Activated CD4-positive, alpha-beta T cell treated with anti-CD3 and anti-CD28 coated beads for 48 hours (primary cell): ENCODE data around the gene CACNA1D.

Source experiments
- DNase-seq: peaks from one replicate; pipeline ENCODE4 v3.0.0-alpha.2; 2020

The CACNA1D gene

DNA sequence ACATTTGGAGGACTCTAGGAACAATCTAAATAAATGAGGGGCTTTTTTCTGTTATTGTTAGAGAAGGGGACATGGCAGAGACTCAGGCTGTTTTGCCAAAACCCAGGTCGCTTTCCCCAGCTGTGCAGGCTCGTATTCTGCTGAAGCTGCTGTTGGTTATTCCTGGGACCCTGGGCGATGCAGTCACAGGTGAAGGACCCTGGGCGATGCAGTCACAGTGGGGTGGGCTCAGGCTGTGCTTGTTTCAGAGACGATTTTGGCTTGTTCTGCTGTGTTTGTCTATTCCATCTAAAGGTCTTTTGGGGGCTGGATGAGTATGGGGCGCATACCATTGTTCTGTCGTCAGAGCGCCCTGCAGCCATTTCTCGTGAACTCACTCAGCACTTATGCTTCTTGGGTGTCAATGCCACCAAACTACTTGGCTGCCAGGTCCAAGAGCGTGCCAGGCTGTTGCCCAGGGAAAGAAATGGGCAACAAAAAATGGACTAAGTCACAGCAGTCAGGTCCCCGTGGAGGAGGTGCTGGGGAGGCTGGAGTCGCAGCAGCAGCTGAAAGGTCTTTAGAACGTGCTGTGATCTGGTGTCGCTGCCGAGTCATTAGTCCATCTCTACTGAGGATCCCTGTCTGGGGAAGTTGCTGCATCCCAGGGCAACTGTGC, 200.4 kb downstream of the CACNA1D start:
- no peak for DNase-seq

DNA sequence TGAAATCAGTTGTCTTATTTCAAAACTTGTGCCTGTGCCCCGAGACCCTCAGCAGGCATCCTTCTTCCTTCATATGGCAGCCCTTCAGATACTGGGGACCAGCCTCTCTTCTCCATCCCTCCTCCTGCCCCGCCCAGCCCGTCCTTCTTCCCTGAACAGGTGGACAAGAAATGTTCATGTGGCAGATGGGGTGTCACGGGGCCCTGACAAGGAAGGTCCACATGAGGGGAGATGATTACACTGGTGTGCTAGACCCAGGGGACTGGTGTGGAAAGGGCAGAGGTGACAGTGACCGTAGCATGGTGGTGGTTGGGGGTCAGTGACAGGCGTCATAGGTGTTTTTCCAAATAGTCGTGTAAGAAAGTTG, 200.9 kb downstream of the CACNA1D start:
- DNase-seq: no peak

DNA sequence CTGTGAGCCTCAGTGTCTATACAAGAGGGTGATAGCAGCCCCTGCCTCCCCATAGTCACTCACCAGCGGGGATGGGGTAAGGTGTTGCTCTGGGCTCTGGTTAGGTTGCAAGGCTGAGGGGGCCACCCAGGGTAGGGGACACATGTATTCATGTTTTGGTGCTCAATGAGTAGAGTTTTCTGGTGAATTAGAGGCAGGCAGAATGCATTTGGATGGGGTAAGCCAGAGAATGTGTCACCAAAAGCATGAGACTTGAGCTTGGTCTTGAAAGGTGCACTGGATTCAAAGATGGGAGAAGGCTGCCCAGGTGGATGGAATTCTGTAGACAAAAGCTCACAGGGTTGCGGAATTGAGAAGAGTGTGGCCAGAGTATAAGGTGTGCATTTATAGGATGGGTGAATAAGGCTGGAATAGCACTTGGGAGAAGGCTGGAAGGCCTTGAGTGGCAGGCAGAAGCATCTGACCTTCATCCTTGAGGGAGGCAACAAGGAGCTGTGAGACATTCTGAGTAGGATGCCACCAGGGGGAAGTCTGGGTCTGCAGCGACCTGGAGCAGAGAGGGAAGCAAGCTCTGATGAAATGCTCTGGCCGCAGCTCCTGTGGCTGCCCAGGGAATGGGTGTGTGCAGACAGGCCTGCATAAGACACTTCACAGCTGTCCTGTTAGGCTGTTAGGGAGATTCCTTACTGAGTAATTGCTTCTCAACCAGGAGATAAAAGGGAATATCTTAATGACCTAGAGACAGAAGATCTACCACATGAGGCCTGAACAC, 202.2 kb downstream of the CACNA1D start:
- no peak for DNase-seq

DNA sequence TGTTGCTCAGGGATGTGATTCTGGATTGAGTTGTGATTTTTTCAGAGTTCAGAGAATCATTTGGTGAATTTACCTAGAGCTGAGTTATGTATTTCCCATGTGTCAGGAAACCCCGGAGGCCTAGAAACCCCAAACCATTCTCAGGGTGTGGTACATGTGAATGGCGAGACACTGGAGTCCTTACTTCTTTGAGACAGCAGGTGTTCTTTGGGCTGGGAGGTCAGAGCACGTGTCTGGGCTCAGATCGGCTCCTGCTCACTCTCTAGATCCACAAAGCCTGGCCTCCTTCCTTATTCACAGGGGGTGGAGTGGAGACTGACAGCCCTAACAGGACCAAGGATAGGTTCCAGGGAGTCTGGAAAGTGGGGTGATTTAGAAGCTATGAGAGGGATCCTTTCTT, 206.0 kb downstream of the CACNA1D start:
- no peak for DNase-seq

DNA sequence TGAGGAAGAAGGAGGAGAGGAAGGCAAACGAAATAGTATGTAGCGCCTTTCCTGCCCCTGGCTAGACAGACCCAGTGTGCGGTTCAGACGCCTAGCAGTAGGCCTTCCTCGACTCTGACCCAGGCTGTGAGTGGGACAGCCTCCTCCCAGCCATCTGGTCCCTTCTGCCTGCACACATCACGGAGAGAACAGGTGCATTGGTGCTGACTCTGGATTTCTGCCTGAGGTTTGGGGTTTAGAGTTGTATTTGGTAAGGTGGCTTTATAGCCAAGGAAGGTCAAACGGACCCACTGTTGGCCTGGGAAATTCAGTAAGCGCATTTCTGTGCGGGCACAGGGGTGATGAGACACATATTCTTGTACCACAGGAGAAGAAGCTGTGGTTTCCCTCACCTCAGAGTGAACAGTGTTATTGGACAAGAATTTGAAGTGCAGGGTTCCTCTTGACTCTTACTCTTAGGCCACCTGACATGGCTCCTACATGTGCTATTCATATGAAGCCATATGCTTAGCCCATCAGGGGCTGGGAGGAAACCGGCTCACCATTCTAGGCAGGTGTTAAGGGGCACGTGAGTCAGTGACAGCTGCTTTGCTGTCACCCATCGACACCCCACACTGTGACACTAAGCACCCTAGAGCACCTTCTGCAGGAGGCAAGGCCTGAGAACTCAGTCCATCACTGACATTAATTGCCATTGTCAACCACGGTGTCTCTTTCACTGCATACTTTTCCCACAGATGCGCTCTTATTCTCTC, 208.5 kb downstream of the CACNA1D start:
- DNase-seq: no peak

DNA sequence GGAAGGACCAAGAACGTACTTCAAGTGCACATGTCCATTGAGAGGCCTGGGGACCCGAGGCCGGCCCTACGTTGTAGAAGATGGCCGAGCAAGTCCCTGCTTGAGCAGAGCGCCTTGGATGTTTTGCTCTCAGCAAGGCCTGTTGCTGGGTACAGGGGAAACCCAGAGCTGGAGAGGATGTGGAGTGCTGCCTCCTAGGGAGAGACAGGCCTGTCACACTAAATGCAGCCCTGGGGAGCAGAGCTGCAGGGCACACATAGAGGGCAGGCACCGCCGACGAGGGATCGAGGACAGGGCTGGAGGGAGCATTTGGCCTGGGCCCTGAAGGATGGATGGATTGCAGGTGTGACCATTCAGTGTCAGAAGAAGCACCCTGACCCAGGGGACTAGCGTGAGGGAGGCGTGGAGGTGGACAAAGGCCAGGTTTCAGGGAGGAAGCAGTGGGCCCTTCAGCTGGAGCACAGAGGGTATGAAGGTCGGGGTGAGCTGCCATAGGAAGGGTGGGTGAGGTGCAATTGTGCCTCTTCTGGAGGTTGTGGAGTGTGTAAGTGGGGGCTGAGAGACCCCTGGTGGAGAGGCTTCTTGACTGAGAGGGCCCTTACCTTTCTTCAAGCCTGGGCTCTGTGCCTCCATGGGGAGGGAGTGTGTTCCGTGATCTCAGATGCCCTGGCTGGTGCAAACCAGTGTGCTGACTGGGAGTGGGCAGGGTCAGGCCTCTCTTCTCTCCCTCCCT, 209.4 kb downstream of the CACNA1D start:
- DNase-seq: no peak

DNA sequence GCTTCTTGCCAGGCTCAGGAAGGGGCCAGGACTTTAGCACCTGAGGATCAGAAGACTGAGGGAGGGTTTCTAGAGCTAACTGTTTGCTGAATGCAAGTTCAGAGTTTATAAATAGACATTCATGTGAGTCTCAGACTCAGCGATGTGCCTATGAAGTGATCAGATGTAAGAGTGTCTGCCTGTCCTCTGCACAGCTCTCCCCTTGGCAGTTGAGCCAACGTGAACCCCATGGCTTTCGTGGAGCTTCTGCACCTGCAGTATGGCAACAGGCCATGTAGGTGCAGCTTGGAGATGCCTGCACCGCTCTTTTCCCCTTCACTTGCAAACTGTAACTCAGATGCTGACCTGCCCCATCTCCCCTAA, 209.9 kb downstream of the CACNA1D start:
- no peak for DNase-seq

DNA sequence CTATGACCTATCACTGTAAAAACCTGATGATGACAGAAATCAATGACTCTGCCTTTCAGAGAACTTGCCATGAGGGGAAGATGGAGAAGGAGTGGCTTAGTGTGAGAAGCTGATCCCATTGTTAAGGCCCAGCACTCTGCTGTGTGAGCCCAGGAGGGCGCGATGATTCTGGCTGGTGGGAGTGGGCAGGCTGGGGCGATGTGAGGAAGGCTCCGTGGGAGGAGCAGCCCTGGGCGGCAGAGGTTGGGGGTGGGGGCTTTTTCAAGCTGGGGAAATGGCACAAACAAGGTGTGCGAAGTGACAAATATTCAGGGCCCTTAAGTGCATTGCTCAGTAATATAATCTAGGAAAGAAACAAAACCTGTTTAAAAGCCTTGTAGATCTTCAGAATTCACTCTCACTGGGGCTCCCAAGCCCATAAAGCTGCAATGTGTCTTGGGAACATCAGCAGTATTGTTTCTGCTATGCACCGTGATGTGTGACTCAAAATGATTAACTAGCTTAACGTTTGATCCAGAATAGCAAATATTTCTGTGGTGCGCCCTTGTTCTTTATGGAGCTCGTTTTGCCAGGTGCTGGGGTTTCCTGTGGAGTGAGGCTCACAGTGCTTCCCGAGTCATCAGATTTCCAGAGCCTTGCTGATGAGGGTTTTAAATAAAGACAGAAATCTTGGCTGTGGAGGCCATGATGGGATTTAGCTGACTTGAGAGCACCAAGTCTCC, 210.8 kb downstream of the CACNA1D start:
- DNase-seq: no peak

DNA sequence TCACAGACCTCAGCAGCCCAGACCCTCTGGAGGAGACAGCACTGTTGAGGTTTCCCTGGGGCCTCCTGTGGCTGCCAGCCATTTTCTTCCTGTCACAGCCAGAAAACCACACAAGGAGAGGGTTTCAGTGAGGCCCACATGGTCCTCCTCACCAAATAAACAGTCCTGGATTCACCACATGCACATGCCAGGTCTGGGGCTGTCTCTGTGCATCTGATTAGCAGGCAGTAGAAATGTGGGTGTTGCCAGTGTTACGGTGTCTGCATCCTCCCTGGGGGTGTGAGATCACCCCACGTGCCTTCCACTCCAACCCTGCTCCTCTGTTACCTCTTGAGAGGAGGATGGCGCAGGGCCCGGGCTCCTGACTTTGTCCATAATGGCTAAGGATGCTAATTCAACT, 211.4 kb downstream of the CACNA1D start:
- DNase-seq: no peak

DNA sequence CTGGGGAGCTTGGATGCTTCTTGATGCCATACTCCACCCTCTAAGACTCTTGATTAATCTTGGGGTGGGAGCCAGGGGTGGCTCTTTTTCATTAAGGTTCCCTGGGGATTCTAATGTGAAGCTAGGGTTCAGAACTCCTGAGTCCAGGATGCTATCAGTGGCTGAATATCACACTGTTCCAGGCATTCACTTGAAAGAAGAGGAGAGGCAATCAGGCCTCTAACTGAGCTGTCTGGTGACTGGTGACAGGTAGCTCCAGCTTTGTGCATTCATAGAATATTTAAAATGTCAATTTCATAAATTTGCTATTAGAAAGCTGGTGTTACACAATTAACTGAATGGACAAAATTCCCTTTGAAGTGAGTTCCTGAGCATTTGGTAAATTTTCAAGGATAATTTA, 212.8 kb downstream of the CACNA1D start:
- DNase-seq: no peak

DNA sequence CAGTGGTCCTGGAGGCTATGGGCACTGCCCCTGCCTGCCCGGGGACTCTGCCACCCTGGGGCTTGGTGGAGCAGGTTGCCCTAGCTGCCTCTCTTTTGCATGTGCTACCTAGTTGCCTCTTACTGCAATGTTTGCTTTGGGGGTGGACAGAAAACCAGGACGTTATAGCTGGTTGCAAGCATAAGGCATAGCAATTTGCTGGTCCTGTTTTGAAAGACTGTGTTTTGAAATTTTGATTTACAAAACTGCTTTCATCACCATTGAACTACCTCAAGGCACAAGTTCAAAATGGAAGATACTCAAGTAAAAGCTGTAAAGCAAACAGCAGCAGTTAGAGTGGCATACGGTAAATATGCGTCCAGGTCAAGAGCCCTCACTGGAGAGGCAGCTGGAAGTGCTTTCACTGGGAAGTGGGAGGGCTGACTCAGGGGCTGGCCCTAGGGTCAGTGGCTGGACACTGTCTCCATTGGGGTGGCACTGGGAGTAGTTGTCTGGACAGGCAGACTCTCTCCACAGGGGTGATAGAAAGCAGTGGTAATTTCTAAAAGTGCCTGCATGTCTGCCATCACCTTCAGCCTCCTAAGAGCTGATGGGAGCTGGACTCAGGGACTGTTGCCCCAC, 213.7 kb downstream of the CACNA1D start:
- DNase-seq: no peak

DNA sequence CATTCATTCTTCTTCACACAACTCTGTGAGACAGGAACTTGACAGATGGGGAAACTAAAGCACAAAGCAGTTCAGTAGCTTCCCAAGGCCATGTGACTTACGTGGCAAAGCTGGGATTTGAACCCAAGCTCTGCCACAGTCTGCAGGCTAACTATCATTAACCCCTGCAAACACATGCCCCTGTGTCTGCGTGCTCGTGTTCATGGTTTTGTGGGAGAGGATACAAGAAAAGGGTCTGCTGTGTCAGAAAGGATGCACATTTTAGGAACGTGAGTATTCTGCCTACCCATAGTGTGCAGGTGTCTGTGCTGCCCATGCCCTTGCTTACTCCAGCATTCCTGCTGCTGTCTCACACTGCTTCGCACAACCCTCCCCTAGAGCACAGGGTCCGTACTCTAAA, 214.8 kb downstream of the CACNA1D start:
- DNase-seq: no peak

DNA sequence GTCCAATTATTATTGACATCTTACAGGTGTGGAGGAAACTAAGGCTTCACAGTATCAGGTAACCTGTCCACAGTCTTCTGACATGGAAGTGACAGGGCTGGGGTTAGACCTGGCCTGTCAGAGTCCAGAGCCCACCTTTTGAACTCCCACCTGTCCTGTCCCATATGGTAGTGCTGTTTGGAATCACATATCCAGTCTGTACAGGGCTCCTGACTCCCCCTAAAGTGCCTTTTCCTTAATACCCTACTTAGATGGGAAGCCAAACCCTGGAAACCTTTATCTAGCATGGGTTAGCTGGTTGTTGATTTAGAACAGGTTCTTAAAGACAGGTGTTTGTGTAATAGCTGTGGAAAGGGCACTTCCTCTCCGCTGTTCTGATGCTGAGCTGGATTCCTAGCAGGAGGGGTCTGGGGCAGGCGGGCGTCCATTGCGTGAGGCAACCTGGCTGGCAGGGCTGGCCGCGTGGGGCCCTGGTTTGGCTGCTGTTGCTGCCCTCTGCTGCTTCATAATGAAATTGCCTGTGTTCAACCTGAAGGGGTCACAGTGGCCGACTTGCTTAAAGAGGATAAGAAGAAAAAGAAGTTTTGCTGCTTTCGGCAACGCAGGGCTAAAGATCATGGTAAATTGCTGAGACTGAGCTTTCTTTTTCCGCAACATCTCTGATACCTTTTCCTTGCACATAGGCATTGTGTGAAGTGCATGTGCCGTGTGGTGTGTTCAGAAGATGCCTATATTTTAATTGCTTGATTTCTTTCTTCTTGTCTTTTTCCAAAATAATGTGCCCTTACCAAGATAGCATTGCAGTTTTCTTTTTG, 215.7 kb downstream of the CACNA1D start:
- peak; percentile 78 for DNase-seq

DNA sequence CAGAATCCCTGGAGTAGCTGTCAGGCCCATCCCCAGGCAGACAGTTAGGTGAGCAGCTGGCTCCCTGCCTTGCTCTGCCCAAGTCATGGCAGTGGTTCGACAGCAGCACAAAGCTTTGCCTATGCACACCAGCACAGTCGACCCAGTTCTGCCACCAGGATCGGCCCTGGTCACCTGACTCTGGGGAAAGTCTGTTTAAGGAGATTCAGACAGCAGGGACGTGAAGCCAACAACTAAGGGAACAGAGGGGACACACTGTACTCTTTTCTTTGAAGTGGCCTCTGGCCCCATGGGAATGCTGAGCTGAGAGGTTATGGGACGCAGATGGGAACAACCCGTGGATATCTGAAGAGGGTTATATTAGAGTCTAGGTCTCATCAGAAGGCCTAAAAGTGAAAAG, 217.0 kb downstream of the CACNA1D start:
- no peak for DNase-seq

DNA sequence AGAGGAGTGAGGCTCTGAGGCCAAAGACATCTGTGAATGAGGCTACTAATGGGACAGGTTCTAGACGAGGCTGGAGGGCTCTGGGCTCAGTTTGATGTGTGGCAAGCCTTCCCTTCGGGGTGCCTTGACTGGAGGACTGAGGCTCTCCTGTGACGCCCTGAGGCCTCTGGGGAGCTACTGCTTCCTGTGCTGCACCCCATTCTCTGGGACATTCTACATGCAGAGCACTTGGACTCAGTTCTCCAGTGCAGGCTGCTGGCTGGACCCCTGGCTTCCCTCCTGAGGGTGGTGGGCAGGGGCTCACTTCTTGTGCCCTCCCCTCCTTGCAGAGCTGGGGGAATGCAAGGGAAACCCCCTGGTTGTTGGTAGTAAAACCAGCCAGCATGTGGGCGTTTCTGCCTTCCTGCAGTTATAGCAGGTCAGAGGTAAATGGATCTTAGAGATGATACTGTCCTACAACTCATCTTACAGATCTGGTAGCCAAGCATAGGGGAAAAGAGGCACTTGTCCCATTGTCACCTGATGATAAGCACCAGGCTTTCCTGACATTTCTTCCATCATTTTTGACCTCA, 218.5 kb downstream of the CACNA1D start:
- no peak for DNase-seq

DNA sequence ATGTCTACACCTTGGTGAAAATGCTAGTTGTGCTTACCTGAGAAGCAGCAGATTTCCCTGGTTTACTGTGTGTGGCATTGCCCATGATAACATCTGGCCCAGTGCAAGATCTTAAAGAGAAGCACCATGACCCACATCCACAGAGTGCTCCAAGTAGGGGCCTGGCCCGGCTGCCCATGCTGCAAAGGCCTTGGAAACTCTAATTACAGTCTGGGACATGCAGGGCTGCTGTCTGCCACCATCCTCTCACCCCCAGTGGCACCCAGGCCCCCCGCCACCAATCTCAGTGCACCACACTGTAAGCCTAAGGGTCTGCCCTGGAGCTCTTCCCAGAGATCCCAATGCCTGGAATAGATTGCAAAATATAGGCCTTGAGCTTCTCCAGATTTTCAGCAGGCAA, 219.2 kb downstream of the CACNA1D start:
- DNase-seq: no peak

DNA sequence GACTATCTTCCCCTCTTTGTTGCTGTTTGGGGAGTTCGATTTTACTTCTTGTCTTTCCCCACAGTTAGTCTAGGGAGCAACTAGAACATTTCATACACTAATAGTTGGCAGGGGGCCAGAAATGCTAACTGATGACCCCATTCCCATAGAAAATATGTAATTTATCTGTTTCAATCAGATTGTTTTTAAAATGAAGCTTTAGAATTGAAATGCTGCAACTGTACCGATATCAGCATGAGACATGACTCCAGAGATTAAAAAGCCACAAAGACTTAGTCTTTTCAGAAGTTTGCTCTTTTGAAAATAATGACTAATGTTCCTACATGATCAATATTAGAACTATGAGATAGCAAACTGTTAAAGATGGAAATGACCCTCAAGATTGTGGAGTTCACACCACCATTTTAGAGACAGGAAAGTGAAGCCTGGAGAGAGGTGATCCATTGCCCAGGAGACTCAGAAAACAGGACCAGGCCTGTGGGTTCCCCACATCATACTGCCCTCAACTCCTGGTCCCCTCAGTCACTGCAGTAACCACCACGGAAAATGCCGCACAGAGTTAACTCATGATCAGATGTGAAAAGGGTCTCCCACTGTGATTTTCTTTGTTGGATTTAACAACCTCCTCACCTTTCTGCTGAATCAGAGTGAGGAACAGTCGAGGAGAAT, 221.5 kb downstream of the CACNA1D start:
- DNase-seq: no peak

DNA sequence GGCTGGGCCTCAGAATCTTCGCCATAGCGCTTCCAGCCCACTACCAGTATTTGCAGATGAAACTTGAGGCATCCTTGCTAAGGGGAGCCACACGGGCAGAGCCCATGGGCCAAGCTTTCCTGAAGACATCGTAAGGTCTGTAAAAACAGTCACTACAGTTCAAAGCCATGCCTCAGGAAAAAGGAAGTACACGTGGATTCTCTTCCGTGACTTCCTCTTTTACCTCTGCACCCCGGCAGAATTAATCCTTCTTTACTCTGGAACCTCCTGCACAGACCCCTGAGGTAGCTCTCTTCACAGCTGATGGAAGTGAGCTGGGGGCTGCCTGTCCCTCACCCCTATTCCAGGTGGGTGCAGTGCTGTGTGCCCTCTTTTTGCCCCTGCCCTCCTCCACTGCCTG, 222.6 kb downstream of the CACNA1D start:
- DNase-seq: no peak

DNA sequence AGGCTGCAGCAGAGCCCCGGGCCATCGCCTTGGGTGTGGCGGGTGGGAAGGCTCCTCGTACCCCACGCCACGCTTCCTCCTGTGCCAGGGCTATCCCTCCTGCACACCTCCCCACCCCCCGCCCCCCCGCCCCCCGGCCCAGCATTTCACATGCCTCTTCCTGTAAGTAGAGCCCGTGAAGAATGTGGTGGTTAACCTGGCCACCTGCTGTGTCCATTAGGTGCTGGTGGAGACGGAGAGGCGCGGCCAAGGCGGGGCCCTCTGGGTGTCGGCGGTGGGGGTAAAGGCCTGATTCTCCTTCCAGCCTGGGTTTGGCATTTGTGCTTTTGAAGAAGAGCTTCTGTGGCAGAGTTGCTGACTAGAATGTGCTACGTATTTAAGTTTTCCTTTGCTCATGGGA, 224.1 kb downstream of the CACNA1D start:
- no peak for DNase-seq

DNA sequence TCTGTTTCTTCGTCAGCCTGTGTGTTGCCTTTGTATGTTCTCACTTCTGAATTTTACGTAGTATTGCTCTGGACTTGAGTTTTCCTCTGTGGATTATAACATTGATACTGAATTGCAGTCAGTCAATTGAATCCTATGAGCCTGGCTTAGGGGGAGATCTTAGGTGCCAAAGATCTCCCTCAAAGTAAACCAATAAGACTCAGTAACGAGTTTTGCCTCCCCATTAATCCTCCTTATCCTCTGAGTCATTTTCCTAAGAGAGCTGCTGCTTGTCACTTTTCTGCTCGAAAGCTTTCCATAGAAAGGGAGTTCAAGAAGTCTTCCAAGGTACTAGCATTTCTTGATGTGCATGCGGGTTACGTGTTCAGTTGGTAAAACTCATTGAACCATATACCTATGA, 225.4 kb downstream of the CACNA1D start:
- DNase-seq: no peak
